ENCODE measurements around the gene KL. TPM values are rescaled to one million over a fixed set of nuclear protein-coding genes. Genes with fewer than 3 reads are reported as not detected.

Gene KL
- under 1 TPM in 4 of 5 donors, not detected in 1; 0.12 to 0.20 (median 0.16) TPM for total RNA-seq
- total RNA-seq (2013) = 0.15 TPM
- total RNA-seq = 0 to 1.5 (median 0.19) reads per million in 29 experiments

DNA sequence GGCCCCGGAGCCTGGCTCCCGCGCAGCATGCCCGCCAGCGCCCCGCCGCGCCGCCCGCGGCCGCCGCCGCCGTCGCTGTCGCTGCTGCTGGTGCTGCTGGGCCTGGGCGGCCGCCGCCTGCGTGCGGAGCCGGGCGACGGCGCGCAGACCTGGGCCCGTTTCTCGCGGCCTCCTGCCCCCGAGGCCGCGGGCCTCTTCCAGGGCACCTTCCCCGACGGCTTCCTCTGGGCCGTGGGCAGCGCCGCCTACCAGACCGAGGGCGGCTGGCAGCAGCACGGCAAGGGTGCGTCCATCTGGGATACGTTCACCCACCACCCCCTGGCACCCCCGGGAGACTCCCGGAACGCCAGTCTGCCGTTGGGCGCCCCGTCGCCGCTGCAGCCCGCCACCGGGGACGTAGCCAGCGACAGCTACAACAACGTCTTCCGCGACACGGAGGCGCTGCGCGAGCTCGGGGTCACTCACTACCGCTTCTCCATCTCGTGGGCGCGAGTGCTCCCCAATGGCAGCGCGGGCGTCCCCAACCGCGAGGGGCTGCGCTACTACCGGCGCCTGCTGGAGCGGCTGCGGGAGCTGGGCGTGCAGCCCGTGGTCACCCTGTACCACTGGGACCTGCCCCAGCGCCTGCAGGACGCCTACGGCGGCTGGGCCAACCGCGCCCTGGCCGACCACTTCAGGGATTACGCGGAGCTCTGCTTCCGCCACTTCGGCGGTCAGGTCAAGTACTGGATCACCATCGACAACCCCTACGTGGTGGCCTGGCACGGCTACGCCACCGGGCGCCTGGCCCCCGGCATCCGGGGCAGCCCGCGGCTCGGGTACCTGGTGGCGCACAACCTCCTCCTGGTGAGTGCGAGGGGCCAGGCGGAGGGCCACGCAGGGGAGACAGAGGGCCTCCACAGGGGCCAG is at the start of gene KL:
KL (plus strand) TSS at position 10 of the 909 bp plus-strand sequence; CDS start at position 28, 18 bp downstream.
- H3K9me3 Mint-ChIP-seq = no peaks in the 10 kb centered on the region
- H3K4me3 ChIP-seq (ENCODE audit: control insufficient read depth in 1 of 2, extremely low read depth in 1 of 2, low read length in 1 of 2) = peak within 1 kb of the TSS; percentile 18 to 59
- H3K27ac Mint-ChIP-seq = no peak within 1 kb of the TSS
- peaks cover 11 to 39% of the 10 kb centered on the region in 2 experiments for H3K27me3 ChIP-seq (replicated peaks in 1 of 2; ENCODE audit: control insufficient read depth in 2 of 2, extremely low read depth in 1 of 2, insufficient read depth in 2 of 2, low read length in 1 of 2)
- no peaks in the 10 kb centered on the region for H3K36me3 Mint-ChIP-seq
- DNase-seq (peak in 5 of 35 experiments; percentile 1 to 13 (median 11)), ATAC-seq (replicated peaks in 1 of 4) (peak; percentile 25 to 47 (median 38))
- no peaks in the 10 kb centered on the region for H3K36me3 ChIP-seq (ENCODE audit: control insufficient read depth in 2 of 2, extremely low read depth in 1 of 2, insufficient read depth in 1 of 2, low read length in 1 of 2)
- POLR2A ChIA-PET = no interaction called here
- H3K4me1 ChIP-seq (ENCODE audit: control insufficient read depth in 1 of 2, extremely low read depth in 1 of 2, insufficient read depth in 2 of 2, low read length in 2 of 2) = peaks cover 0 to 20% of the 10 kb centered on the region in 2 experiments
- peak within 1 kb of the TSS; percentile 64 to 73 (median 66) for H3K4me3 Mint-ChIP-seq
- H3K27me3 Mint-ChIP-seq = peaks cover 61 to 77% of the 10 kb centered on the region in 2 donors
- H3K4me1 Mint-ChIP-seq = peaks cover 16 to 18% (median 17%) of the 10 kb centered on the region in 3 donors
- H3K27ac ChIP-seq (ENCODE audit: low read length) = no peak within 1 kb of the TSS
- CTCF ChIA-PET = no interaction called here
- H3K9me3 ChIP-seq = no peaks in the 10 kb centered on the region
- WGBS (ENCODE audit: insufficient coverage) = 2% methylated on average over 106 of the region's 106 CpGs

DNA sequence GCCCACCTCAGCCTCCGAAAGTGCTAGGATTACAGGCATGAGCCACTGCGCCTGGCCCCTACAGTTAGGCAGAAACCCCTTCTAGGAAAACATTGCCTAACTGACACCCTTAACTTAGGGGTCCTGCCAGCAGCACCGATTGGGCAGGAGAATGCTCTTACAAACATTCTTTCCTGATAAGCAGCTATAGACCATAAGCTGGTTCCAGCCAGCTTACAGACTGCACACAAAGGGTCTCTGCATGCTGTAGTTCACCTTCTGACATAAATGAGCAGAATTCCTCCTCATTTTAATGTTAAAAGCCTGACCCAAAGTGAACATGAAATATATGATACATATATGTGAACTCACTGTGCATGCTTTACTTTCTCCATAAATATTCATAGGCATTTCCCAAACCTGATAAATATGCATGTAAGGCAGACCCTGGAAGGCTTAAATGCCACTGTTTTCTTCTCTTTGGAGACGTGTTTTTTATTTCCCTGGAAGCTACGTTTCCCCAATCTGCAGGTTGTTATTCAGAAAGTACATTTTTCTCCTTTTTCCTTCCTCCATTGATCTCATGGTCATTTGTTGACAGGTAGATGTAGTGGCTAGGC is 48.5 kb upstream of the KL start:
- no peak for DNase-seq
- H3K9me3 ChIP-seq = no peaks in the 10 kb centered on the region
- peaks cover 0 to 2% of the 10 kb centered on the region in 2 experiments for H3K27me3 ChIP-seq (replicated peaks in 1 of 2; ENCODE audit: control insufficient read depth in 2 of 2, extremely low read depth in 1 of 2, insufficient read depth in 2 of 2, low read length in 1 of 2)
- WGBS (ENCODE audit: insufficient coverage) = 100% methylated on average over 2 of the region's 5 CpGs
- POLR2A ChIA-PET = interaction anchor here in 1 of 2 donors (0.5 kb wide), 1 partner anchor 12 kb away, joined by 6 read pairs; no protein-coding TSS in a partner anchor
- H3K4me3 Mint-ChIP-seq = no peak overlapping the region
- no peaks in the 10 kb centered on the region for H3K4me1 Mint-ChIP-seq
- no peak overlapping the region for H3K4me3 ChIP-seq (ENCODE audit: control insufficient read depth in 1 of 2, extremely low read depth in 1 of 2, low read length in 1 of 2)
- no peak for ATAC-seq (replicated peaks in 1 of 4)
- CTCF ChIA-PET = no interaction called here
- H3K4me1 ChIP-seq (ENCODE audit: control insufficient read depth in 1 of 2, extremely low read depth in 1 of 2, insufficient read depth in 2 of 2, low read length in 2 of 2) = no peaks in the 10 kb centered on the region
- peaks cover 0 to 5% of the 10 kb centered on the region in 2 donors for H3K27me3 Mint-ChIP-seq
- no peaks in the 10 kb centered on the region for H3K9me3 Mint-ChIP-seq
- H3K27ac ChIP-seq (ENCODE audit: low read length) = no peak overlapping the region
- no peaks in the 10 kb centered on the region for H3K36me3 Mint-ChIP-seq
- H3K27ac Mint-ChIP-seq = no peak overlapping the region
- H3K36me3 ChIP-seq (ENCODE audit: control insufficient read depth in 2 of 2, extremely low read depth in 1 of 2, insufficient read depth in 1 of 2, low read length in 1 of 2) = no peaks in the 10 kb centered on the region

DNA sequence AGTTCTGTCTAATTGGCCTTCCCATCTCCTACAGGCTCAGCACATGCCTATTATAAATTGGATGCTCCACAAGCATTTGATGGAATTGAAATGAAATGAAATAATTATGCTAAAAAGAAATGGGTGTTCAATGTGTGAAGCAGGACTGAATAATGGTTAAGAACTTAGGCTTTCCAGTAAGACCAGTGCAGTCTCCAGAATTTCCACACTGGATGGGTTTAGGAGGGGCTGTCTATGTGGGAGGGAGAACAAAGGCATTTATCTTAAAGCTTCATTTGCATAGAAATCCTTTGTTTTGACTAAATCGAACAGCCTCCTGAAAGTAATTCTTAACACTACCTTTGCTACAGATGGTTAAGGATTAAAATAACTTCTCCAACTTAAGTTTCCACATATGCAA is 47.9 kb upstream of the KL start:
- no peaks in the 10 kb centered on the region for H3K36me3 ChIP-seq (ENCODE audit: control insufficient read depth in 2 of 2, extremely low read depth in 1 of 2, insufficient read depth in 1 of 2, low read length in 1 of 2)
- Mint-ChIP-seq H3K4me3 (no peak overlapping the region), H3K27ac (no peak overlapping the region), H3K9me3 (no peaks in the 10 kb centered on the region), H3K4me1 (no peaks in the 10 kb centered on the region), H3K27me3 (peaks cover 0 to 5% of the 10 kb centered on the region in 2 donors), H3K36me3 (no peaks in the 10 kb centered on the region)
- H3K4me3 ChIP-seq (ENCODE audit: control insufficient read depth in 1 of 2, extremely low read depth in 1 of 2, low read length in 1 of 2) = no peak overlapping the region
- no peak for ATAC-seq (replicated peaks in 1 of 4)
- no peaks in the 10 kb centered on the region for H3K4me1 ChIP-seq (ENCODE audit: control insufficient read depth in 1 of 2, extremely low read depth in 1 of 2, insufficient read depth in 2 of 2, low read length in 2 of 2)
- H3K27me3 ChIP-seq (replicated peaks in 1 of 2; ENCODE audit: control insufficient read depth in 2 of 2, extremely low read depth in 1 of 2, insufficient read depth in 2 of 2, low read length in 1 of 2) = peaks cover 0 to 2% of the 10 kb centered on the region in 2 experiments
- H3K9me3 ChIP-seq = no peaks in the 10 kb centered on the region
- DNase-seq = no peak
- H3K27ac ChIP-seq (ENCODE audit: low read length) = no peak overlapping the region
- ChIA-PET CTCF (no interaction called here), POLR2A (no interaction called here)
- WGBS (ENCODE audit: insufficient coverage) = no CpG with 5 or more reads among the region's 1 CpG

DNA sequence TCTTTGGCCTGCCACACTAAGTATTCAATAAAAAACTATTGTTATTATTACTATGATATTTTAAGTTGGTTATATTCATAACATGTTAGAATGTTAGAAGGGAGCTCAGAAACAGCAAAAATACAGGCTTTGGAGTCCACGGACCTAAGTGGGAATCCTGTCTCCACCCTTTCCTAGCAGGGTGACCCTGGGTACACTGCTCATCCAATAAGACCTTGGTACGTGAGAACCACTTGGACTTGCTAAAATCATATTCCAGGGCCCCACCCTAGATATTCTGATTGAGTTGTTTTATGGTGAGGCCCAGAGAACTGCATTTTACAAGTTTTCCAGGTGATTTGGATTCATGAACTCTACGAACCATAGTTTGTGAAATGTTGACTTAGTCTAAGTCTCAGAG is 47.4 kb upstream of the KL start:
- H3K4me3 Mint-ChIP-seq = no peak overlapping the region
- Histone ChIP-seq H3K36me3 (ENCODE audit: control insufficient read depth in 2 of 2, extremely low read depth in 1 of 2, insufficient read depth in 1 of 2, low read length in 1 of 2) (no peaks in the 10 kb centered on the region), H3K27me3 (replicated peaks in 1 of 2; ENCODE audit: control insufficient read depth in 2 of 2, extremely low read depth in 1 of 2, insufficient read depth in 2 of 2, low read length in 1 of 2) (peaks cover 0 to 2% of the 10 kb centered on the region in 2 experiments), H3K4me1 (ENCODE audit: control insufficient read depth in 1 of 2, extremely low read depth in 1 of 2, insufficient read depth in 2 of 2, low read length in 2 of 2) (no peaks in the 10 kb centered on the region), H3K27ac (ENCODE audit: low read length) (no peak overlapping the region), H3K4me3 (ENCODE audit: control insufficient read depth in 1 of 2, extremely low read depth in 1 of 2, low read length in 1 of 2) (no peak overlapping the region), H3K9me3 (no peaks in the 10 kb centered on the region)
- H3K9me3 Mint-ChIP-seq = no peaks in the 10 kb centered on the region
- H3K27ac Mint-ChIP-seq = no peak overlapping the region
- DNase-seq (no peak), ATAC-seq (replicated peaks in 1 of 4) (no peak)
- ChIA-PET CTCF (interaction anchor here in 1 of 2 donors (0.6 kb wide), 1 partner anchor 20 kb away, joined by 3 read pairs; no protein-coding TSS in a partner anchor), POLR2A (no interaction called here)
- H3K27me3 Mint-ChIP-seq = peaks cover 0 to 5% of the 10 kb centered on the region in 2 donors
- WGBS (ENCODE audit: insufficient coverage) = no CpG with 5 or more reads among the region's 3 CpGs
- H3K4me1 Mint-ChIP-seq = no peaks in the 10 kb centered on the region
- H3K36me3 Mint-ChIP-seq = no peaks in the 10 kb centered on the region

DNA sequence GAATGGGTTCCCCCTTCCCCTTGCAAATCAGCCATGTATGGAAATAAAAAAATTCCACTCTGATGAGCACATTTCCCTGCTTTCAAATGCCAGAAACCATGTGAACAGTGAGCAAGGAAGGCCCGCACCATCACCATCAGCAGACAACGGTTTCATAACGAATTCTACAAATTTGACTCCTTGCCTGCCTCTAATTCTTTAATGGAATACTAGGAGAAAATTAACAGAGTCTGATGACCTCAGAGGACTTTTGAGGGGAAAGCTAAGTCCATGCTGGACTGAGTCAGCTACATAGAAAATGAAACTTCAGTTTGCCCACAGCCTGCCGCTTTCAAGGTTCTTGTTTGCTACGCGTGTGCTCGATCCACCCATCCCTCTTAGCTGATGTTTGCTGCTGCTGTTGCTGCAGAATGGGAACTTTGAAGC is 46.7 kb upstream of the KL start:
- Mint-ChIP-seq H3K4me1 (no peaks in the 10 kb centered on the region), H3K9me3 (no peaks in the 10 kb centered on the region), H3K27me3 (peaks cover 0 to 5% of the 10 kb centered on the region in 2 donors), H3K4me3 (no peak overlapping the region), H3K27ac (no peak overlapping the region), H3K36me3 (no peaks in the 10 kb centered on the region)
- no peak for DNase-seq
- H3K4me1 ChIP-seq (ENCODE audit: control insufficient read depth in 1 of 2, extremely low read depth in 1 of 2, insufficient read depth in 2 of 2, low read length in 2 of 2) = no peaks in the 10 kb centered on the region
- WGBS (ENCODE audit: insufficient coverage) = 32% methylated on average over 4 of the region's 7 CpGs
- H3K27ac ChIP-seq (ENCODE audit: low read length) = no peak overlapping the region
- no peak overlapping the region for H3K4me3 ChIP-seq (ENCODE audit: control insufficient read depth in 1 of 2, extremely low read depth in 1 of 2, low read length in 1 of 2)
- H3K27me3 ChIP-seq (replicated peaks in 1 of 2; ENCODE audit: control insufficient read depth in 2 of 2, extremely low read depth in 1 of 2, insufficient read depth in 2 of 2, low read length in 1 of 2) = peaks cover 0 to 2% of the 10 kb centered on the region in 2 experiments
- ChIA-PET CTCF (no interaction called here), POLR2A (interaction anchor here (0.6 to 0.8 kb wide), 2 partner anchors 17 to 557 kb away, joined by 3 read pairs; no protein-coding TSS in a partner anchor)
- no peaks in the 10 kb centered on the region for H3K9me3 ChIP-seq
- H3K36me3 ChIP-seq (ENCODE audit: control insufficient read depth in 2 of 2, extremely low read depth in 1 of 2, insufficient read depth in 1 of 2, low read length in 1 of 2) = no peaks in the 10 kb centered on the region
- no peak for ATAC-seq (replicated peaks in 1 of 4)

DNA sequence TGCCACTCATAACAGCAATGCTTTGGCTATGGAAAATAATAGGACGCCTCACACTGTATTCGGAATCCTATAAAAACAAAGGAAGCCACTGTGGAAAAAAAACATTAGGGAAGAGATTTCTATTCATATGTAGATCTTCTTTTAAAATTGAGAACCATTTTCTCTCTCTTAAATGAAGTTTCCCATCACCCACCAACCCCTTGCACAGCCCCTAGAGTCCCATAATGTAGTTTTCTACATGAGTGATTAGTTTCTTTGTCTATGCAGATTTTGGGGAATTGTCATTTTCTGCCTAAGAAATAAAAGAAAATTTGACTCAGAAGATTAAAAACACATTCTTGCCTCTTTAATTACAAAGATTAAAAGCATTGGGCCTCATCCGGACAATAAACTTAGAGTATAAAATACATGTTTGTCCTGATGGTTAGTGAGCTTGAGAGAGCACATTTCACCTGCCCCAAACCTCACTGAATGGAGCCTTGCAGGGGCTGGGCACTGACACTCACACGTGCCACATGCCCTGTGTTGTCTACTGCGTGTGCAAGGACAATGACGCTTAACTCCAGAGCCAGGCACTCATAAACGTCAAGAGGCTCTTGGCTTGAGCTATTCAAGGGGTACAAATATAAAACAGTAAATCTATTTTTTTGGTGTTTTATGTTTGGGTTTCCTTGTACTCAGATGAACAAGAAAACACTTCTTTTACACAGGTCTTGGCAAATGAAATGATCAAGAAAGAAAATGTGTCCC is 40.0 kb upstream of the KL start:
- H3K36me3 Mint-ChIP-seq = no peaks in the 10 kb centered on the region
- no peak overlapping the region for H3K27ac Mint-ChIP-seq
- Histone ChIP-seq H3K27me3 (replicated peaks in 1 of 2; ENCODE audit: control insufficient read depth in 2 of 2, extremely low read depth in 1 of 2, insufficient read depth in 2 of 2, low read length in 1 of 2) (peaks cover 0 to 4% of the 10 kb centered on the region in 2 experiments), H3K4me1 (ENCODE audit: control insufficient read depth in 1 of 2, extremely low read depth in 1 of 2, insufficient read depth in 2 of 2, low read length in 2 of 2) (no peaks in the 10 kb centered on the region), H3K9me3 (no peaks in the 10 kb centered on the region), H3K4me3 (ENCODE audit: control insufficient read depth in 1 of 2, extremely low read depth in 1 of 2, low read length in 1 of 2) (no peak overlapping the region), H3K27ac (ENCODE audit: low read length) (no peak overlapping the region), H3K36me3 (ENCODE audit: control insufficient read depth in 2 of 2, extremely low read depth in 1 of 2, insufficient read depth in 1 of 2, low read length in 1 of 2) (no peaks in the 10 kb centered on the region)
- H3K9me3 Mint-ChIP-seq = peaks cover 0 to 3% (median 0%) of the 10 kb centered on the region in 3 donors
- CTCF ChIA-PET = interaction anchor here in 1 of 2 donors (0.7 kb wide), 1 partner anchor 587 kb away, joined by 5 read pairs; no protein-coding TSS in a partner anchor
- no peak overlapping the region for H3K4me3 Mint-ChIP-seq
- no peaks in the 10 kb centered on the region for H3K4me1 Mint-ChIP-seq
- H3K27me3 Mint-ChIP-seq = peaks cover 2 to 7% of the 10 kb centered on the region in 2 donors
- WGBS (ENCODE audit: insufficient coverage) = 79% methylated on average over 2 of the region's 7 CpGs
- ATAC-seq (replicated peaks in 1 of 4) = no peak
- POLR2A ChIA-PET = no interaction called here
- no peak for DNase-seq

Measured in T-cell (primary cell).